AG10803 (cell line): ENCODE measurements around the gene SNX9.

ENCODE experiments used
- DNase-seq: peaks from one replicate; pipeline ENCODE4 v3.0.0; 2010; ENCODE audit warnings: low read depth
- H3K4me3 ChIP-seq: 2 replicates; pipeline ENCODE4 v1.5.1; 2011; ENCODE audit warnings: mild to moderate bottlenecking, low read length, control low read depth
- TF ChIP-seq, protein P1 (sequence below): conservative IDR thresholded peaks from 2 replicates; pipeline ENCODE4 v1.5.1; 2011; ENCODE audit warnings: mild to moderate bottlenecking, low read length, control low read depth, inconsistent platforms

Gene SNX9

DNA sequence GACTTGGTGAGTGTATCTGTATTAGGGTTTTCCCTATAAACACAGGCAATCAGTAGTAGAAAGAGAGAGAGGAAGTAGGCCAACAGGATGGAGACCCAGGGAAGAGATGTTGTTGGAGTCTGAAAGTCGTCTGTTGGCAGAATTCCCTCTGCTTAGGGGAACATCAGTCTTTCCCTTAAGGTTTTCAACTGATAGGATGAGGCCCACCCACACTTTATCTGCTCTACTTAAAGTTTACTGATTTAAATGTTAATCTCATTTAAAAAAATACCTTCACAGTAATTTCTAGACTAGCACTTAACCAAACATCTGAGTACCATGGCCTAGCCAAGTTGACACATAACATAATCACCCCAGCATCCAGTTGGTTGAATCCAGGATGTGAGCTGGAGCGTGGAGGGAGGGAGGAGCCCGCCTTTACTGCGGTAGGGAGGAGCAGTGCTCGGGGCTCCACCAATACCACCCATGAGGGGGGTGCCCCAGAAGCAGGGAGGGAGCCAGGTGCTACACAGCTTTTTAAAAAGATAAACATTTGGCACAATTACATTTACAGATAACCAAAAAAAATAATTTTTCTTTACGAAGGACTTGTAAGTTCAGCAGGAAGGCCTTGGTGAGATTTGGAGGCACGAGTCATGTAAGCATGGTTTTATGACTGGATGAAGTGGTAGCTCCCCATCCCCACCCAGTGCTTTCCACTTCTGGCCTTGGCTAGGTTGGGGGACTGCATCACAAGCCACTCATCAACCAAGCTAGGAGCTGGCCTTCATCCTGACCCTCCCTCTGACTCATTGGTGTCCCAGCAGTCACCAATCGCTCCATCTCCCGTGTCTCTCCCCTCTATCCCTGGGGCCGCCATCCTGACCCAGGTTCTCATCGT is 18.4 kb upstream of the SNX9 start:
- H3K4me3 ChIP-seq = no peak overlapping the region
- DNase-seq = no peak
- TF ChIP-seq, protein P1, sequence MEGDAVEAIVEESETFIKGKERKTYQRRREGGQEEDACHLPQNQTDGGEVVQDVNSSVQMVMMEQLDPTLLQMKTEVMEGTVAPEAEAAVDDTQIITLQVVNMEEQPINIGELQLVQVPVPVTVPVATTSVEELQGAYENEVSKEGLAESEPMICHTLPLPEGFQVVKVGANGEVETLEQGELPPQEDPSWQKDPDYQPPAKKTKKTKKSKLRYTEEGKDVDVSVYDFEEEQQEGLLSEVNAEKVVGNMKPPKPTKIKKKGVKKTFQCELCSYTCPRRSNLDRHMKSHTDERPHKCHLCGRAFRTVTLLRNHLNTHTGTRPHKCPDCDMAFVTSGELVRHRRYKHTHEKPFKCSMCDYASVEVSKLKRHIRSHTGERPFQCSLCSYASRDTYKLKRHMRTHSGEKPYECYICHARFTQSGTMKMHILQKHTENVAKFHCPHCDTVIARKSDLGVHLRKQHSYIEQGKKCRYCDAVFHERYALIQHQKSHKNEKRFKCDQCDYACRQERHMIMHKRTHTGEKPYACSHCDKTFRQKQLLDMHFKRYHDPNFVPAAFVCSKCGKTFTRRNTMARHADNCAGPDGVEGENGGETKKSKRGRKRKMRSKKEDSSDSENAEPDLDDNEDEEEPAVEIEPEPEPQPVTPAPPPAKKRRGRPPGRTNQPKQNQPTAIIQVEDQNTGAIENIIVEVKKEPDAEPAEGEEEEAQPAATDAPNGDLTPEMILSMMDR = no peak

DNA sequence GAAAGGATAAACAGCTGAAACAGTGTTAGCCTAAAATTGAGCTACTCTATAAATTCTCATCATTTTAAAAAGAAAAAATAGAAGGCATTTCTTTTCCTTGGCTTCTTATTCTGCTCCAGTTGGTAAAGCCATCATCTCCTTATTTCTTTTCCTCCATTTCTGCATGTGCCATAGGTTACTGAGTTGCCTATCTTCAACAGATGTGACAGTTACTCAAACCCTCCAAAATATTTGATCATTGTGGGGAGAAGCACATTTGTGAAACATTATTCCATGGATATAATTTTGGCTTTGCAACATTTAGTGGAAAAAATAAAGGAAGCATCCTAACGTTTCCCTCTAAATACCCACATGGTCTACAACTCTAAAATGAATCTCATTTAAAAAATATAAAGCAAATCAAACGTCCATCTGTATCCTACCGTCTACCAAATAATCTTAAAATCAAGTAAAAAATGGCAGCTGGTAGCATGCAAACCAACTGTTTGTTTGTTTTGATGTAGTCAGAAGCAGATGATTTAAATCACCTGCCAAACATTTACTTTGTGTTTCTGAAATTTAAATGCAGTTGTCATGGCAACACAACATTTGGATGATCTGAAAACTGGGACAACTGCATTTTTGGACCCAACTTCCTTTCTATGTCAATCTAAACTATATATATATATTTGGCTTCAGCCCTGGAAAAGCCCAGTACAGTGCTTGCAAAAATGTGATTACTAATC is 16.8 kb upstream of the SNX9 start:
- TF ChIP-seq, protein P1 = no peak
- no peak for DNase-seq
- H3K4me3 ChIP-seq = no peak overlapping the region

DNA sequence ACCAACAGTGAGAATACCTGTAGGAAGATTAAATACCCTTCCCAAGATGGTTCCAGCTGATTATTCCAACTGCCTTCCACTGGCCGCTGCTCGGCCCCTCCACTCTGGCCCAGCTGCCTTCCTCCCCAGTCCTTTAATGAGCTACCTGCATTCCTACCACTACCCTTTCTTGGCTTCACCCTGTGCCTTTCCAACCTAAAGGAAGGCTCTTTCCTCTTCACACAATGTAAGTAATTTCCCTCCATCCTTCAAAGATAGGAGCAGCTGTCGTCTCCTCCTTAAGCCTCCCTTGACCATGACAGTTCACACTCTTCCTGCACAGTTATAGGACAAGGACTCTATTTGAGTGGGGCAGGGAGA is 16.2 kb upstream of the SNX9 start:
- H3K4me3 ChIP-seq = no peak overlapping the region
- TF ChIP-seq, protein P1 = no peak
- DNase-seq = no peak

DNA sequence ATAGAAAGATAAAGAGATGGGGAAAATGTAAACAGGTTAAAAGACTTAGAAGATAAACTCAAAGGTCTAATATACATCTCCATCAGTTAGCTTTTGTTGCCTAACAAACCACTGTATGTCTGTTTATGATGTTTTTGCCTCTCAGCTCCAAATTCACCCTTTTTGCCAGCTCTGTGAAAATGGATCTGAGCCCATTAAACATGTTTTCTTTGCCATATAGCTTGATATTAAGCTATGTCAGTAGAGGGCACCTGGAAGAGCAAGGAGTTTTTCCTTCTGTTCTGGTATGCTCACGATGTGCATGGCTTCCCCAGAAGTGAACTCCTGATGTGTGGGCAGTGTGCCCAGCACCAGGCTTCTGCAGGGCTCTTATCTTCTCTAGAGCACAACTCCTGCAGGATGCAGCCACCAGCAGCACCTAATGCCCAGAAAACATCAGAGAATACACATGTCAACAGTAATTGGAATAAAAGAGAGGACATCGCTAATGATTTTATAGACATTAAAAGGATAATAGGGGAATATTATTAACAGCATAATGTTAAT is 14.6 kb upstream of the SNX9 start:
- TF ChIP-seq, protein P1 = no peak
- no peak overlapping the region for H3K4me3 ChIP-seq
- DNase-seq = no peak

DNA sequence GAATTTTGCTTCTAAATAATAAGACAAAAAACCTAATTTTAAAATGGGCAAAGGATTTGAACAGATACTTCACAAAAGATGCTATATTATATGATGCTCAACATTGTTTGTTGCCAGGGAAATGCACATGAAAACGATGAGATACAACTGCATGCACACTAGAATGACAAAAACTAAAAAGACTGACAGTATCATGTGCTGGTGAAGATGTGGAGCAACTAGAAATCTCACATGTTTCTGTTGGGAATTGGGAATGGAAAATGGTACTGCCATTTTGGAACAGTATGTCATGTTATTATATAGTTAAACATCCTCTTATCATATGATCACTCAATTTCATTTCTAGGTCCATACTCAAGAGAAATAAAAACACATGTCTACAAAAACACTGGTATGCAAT is 13.4 kb upstream of the SNX9 start:
- TF ChIP-seq, protein P1 = no peak

DNA sequence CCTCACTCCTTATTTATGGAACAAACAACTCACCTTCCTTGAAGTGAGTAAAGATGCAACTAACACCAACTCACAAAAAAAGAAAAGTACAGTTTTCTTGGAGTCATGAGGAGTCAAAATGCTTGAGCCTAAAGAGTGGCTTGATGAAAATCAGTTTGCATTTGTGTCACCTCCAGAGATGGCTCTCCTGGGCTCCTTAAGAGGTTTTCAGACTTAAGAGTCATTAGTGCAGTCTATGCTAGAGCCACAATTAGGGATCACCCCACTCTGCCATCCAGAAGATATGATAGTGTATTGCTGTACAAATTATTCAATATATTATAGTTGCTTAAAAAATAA is 11.9 kb upstream of the SNX9 start:
- TF ChIP-seq, protein P1 = no peak
- no peak for DNase-seq
- no peak overlapping the region for H3K4me3 ChIP-seq

More for the DNA sequence above, 13.4 kb upstream of the SNX9 start:
- H3K4me3 ChIP-seq = no peak overlapping the region
- DNase-seq = no peak
